IPS-18a (cell line): ENCODE data around the gene FOLR3.

Source experiments
- H3K27ac ChIP-seq: one replicate; pipeline ENCODE4 v1.5.1; 2013; ENCODE audit warnings: low read length
- H3K27me3 ChIP-seq: one replicate; pipeline ENCODE4 v1.6.1; 2013; ENCODE audit warnings: mild to moderate bottlenecking, low read length; ENCODE audit not compliant: control insufficient read depth, insufficient read depth
- H3K36me3 ChIP-seq: one replicate; pipeline ENCODE4 v1.6.1; 2013; ENCODE audit warnings: low read depth, low read length; ENCODE audit not compliant: control insufficient read depth
- H3K4me1 ChIP-seq: one replicate; pipeline ENCODE4 v1.6.1; 2013; ENCODE audit warnings: low read depth, low read length; ENCODE audit not compliant: control insufficient read depth
- H3K4me3 ChIP-seq: one replicate; pipeline ENCODE4 v1.5.1; 2013; ENCODE audit warnings: low read length
- H3K9ac ChIP-seq: one replicate; pipeline ENCODE4 v1.6.1; 2013; ENCODE audit warnings: mild to moderate bottlenecking, low read length, moderate library complexity
- H3K9me3 ChIP-seq: one replicate; pipeline ENCODE4 v1.6.1; 2013; ENCODE audit warnings: low read depth, low read length; ENCODE audit not compliant: control insufficient read depth

Gene FOLR3

DNA sequence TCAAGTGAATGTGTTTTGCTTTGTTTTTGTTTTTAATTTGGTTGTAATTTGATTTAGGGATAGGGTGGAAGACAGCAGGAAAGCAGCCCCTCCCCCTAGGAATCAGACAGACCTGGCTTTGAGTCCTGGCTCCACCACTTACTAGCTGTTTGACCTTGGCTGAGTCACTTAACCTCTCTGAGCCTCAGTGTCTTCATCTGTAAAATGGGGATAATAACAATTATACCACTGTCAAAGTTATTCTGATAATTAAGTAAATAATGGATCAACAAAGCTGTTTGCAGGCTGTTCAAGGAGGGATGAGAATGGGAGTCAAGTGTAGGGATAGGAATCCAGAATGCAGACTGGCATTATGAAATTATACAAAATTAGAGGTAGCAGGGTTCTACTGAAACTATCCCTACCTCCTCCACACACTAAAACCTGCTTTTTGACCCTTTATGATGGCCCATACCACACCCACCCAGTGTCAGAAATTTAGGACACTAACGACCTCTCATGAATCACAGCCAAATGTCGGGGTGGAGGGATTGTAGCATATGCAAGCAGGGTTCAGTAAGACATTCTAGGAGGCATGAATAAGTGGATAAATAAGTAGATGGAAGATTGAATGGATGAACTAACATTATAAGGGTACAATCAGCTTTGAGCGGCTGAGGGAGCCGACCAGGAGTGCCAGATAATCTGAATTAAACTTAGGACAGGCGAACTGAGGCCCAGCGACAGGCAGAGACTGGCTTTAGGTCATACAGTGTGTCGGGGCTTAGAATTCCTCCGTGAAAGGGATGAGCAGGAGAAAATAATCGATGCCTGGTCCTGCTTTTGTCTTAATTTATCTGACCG lies 24.0 kb upstream of the FOLR3 start:
- H3K36me3 ChIP-seq = no peaks in the 10 kb centered on the region
- H3K4me3 ChIP-seq = peak overlapping the region; percentile 83
- peak overlapping the region; percentile 96 for H3K9ac ChIP-seq
- peak overlapping the region; percentile 22 for H3K27ac ChIP-seq
- no peaks in the 10 kb centered on the region for H3K9me3 ChIP-seq
- peaks cover 9% of the 10 kb centered on the region for H3K4me1 ChIP-seq
- peaks cover 26% of the 10 kb centered on the region for H3K27me3 ChIP-seq

DNA sequence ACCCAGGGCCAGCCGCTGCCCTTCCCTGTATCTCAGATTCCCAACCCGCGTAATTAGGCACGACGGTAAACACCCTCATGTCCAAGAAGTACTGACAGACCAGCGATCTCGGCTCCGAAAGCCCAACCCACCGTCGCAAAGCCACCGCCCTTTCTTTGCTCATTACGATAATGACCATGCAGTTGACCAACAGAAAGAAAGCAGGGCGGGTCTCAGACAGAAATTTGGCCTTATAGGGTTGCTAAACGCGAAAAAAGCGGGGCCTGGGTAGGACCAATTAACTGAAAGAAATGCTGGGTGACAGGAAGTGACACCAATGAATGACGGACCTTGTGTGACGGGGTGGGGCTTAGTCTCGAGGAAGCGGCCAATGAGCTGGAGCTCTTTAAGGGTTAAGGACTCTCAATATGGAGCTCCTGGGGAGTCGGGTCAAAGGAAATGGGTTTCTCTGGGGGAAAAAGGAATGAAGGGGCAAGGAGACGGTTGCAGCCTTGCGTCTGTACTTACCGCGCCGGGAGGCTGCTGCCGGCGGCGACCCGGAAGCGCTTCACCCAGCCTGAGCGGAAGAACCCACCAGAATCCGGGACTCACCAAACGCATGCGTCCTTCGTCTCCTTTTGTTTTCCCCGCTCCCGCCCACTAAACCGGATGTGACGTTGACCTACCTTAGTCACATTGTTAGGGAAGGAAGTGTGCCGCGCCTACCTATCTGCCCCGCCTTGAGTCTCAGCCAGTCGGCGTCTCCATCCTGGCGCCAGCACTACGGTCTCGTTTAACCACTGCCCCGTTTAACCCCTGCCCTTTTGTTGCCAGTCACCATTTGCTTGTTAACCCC lies 23.2 kb upstream of the FOLR3 start, which contains the start of gene ANAPC15:
Gene ANAPC15 (minus strand): TSS at position 553 of the 835 bp plus-strand sequence. CDS start 1,419 bp downstream, outside the sequence.
- peaks cover 9% of the 10 kb centered on the region for H3K4me1 ChIP-seq
- peaks cover 33% of the 10 kb centered on the region for H3K27me3 ChIP-seq
- no peaks in the 10 kb centered on the region for H3K9me3 ChIP-seq
- H3K36me3 ChIP-seq = no peaks in the 10 kb centered on the region
- peak within 1 kb of the TSS; percentile 96 for H3K9ac ChIP-seq
- peak within 1 kb of the TSS; percentile 97 for H3K27ac ChIP-seq
- peak within 1 kb of the TSS; percentile 83 for H3K4me3 ChIP-seq

DNA sequence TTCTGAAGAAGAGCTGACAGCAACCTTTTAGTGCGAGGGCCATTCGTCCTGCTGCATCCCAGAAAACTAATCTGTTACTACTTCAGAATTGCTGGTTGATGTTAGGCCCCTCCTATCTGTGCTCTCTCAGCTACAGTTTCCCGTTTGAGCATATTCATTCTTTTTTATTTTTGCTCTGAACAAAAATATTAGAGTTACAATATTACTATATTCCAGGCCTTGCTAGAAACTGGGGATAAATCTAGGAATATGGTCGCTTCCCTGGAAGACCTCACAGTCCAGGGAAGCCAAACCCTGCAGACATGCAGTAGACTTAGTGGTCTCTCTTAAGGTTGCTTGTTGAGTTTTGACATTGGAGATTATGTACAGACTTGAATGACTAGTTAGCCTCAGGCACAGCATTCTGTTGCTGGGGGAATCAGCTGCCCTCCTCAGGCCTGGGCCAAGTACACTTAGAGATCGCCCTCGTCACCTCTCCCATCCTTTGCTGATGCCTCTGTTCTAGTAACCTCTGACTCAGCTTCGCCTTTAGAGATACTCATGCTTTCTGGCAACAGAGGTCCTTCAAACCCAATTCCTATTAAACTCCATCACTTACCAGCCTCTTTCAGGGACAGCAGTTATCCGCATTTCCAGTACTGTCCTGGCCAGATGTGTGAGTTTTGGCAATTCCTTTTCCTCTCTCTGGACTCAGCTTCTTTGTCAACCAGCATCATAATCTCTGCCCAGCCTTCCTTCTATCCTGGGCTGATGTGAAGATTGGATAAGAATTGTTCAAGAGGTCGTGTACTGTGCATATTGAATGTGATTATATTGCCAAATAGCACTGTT lies 22.3 kb upstream of the FOLR3 start:
- Histone ChIP-seq H3K9me3 (no peaks in the 10 kb centered on the region), H3K27me3 (peaks cover 38% of the 10 kb centered on the region), H3K4me1 (peaks cover 9% of the 10 kb centered on the region), H3K9ac (peak overlapping the region; percentile 96), H3K4me3 (peak overlapping the region; percentile 83), H3K36me3 (no peaks in the 10 kb centered on the region), H3K27ac (peak overlapping the region; percentile 97)

DNA sequence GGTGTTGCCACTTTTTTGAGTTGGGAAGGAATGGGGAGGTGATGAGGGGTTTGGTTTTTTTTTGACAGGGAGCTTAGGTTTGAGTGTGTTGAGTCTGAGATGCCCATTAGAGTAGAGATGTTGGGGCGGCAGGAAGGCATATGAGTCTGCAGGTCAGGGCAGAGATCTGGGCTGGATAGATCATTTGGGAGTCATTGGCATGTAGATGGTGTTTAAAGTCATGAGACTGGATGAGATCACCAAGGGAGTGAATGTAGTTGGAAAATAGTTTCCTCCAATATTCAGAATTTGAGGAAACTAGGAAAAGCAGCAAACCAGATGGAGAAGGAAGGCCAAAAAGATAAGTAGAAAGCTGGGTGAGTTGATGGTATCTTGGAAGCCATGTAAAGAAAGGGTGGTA lies 21.0 kb upstream of the FOLR3 start:
- H3K4me3 ChIP-seq = no peak overlapping the region

DNA sequence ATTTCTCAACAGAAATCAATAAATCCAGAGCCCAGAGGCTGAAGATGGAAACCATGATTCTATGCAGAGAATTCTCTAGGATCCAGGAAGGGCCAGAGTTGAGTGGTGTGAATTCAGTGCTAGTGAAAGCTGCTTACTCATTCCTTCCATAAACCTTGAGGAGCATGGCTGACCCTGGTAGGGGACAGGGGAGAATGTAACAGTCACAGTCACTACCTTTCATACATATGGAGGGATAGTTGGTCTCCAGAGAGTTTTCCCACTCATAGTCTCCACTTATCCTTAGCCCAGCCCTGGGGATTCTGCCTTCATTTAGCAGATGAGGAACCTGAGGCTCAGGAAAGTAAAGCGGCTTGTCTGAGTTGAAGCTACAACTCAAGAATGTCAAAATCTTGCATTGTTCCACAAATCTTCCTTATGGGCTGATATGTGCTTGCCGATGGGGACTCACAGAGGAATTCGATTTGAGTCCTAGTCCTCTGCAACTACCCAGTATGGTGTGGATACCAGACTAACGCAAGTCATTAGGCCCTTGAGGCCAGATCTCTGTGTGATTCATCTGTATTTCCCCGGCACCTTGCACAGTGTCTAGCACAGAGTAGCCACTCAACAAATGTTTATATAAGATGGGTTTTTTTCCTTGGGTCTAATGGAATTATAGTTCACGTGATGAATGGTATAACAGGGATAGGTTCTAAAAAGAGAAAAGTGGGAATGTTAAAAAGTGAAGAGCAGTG lies 19.3 kb upstream of the FOLR3 start:
- no peaks in the 10 kb centered on the region for H3K9me3 ChIP-seq
- H3K27me3 ChIP-seq = peaks cover 47% of the 10 kb centered on the region
- H3K27ac ChIP-seq = no peak overlapping the region
- H3K4me1 ChIP-seq = peaks cover 9% of the 10 kb centered on the region
- H3K9ac ChIP-seq = no peak overlapping the region
- no peaks in the 10 kb centered on the region for H3K36me3 ChIP-seq
- H3K4me3 ChIP-seq = no peak overlapping the region

More for the DNA sequence above, 21.0 kb upstream of the FOLR3 start:
- Histone ChIP-seq H3K9ac (no peak overlapping the region), H3K27me3 (peaks cover 47% of the 10 kb centered on the region), H3K36me3 (no peaks in the 10 kb centered on the region), H3K4me1 (peaks cover 9% of the 10 kb centered on the region), H3K27ac (no peak overlapping the region), H3K9me3 (no peaks in the 10 kb centered on the region)

DNA sequence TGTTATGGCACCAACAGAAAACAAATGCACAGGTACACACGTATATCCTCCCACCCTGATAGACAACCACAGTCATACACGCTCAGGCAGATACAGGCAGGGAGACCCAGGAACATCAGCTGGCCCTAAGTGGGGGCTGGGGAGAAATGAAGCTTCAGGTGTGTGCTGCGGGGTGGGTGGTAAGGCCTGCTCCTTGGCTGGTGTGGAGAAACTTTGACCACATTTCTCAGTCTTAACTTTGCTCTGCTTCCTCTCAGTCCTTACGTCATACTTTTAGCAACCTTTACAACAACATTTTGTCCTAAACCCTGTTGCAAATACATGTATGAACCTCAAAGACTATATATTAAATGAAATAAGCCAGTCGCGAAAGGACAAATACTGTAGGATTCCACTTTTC lies 16.3 kb upstream of the FOLR3 start:
- Histone ChIP-seq H3K4me1 (no peaks in the 10 kb centered on the region), H3K9ac (no peak overlapping the region), H3K27ac (no peak overlapping the region), H3K27me3 (peaks cover 49% of the 10 kb centered on the region), H3K9me3 (no peaks in the 10 kb centered on the region), H3K4me3 (no peak overlapping the region), H3K36me3 (no peaks in the 10 kb centered on the region)

DNA sequence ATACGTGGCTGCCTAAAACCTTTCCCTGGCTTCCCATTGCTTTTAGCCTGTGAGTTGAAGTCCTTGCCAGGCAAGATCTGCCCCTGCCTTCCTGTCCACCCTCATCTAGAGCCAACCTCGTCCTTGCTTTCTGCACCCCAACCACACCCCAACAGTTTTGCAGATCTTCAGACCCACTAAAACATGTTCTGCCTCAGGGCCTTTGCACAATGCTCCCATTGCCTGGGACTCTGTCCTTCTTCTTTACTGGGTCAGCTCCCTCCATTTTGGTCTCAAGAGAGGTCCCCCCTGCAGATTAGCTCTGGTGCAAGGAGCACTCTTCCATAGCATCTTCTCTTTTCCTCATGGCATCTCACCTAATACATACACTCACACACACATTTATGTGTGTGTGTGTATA lies 14.6 kb upstream of the FOLR3 start:
- Histone ChIP-seq H3K4me3 (no peak overlapping the region), H3K27me3 (peaks cover 32% of the 10 kb centered on the region), H3K36me3 (no peaks in the 10 kb centered on the region), H3K4me1 (no peaks in the 10 kb centered on the region), H3K9me3 (no peaks in the 10 kb centered on the region), H3K9ac (no peak overlapping the region), H3K27ac (no peak overlapping the region)

DNA sequence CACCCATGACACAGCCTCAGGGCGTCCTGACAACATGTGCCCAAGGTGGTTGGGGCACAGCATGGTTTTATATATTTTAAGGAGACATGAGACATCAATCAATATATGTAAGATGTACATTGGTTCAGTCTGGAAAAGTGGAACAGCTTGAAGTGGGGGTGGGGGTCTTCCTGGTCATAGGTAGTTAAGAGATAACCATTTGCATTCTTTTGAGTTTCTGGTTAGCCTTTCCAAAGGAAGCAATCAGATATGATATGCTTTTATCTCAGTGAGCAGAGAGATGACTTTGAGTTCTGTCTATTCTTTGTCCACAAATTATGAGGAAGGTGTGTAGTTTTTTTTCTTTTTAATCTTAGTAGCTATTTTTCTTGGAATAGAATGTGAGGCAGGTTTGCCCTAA lies 12.9 kb upstream of the FOLR3 start:
- H3K9me3 ChIP-seq = no peaks in the 10 kb centered on the region
- H3K36me3 ChIP-seq = no peaks in the 10 kb centered on the region
- no peaks in the 10 kb centered on the region for H3K4me1 ChIP-seq
- no peak overlapping the region for H3K9ac ChIP-seq
- peaks cover 16% of the 10 kb centered on the region for H3K27me3 ChIP-seq
- H3K27ac ChIP-seq = no peak overlapping the region
- no peak overlapping the region for H3K4me3 ChIP-seq

DNA sequence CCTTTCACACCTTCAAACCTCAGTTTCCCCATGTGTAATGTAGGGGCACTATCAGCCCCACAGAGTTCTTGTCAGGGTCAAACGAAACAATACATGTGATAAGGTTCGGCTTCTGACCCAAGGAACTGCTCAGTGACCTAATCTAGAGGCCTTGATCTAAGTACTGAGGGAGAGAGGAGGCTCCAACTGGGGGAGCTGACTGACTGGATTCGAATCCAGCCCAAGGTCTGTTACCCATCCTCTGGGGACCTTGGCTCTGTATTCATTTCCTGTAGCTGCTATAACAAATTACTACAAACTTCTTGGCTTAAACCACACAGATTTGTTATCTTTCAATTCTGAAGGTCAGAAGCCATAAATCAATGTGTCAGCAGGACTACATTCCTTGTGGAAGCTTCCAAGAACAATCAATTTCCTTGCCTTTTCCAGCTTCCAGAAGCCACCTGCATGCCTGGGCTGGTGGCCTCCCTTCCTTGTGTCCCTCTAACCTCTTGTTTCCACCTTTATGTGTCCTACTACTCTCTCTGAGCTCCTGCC lies 12.3 kb upstream of the FOLR3 start:
- Histone ChIP-seq H3K4me3 (no peak overlapping the region), H3K9ac (no peak overlapping the region), H3K27ac (no peak overlapping the region), H3K4me1 (no peaks in the 10 kb centered on the region), H3K27me3 (peaks cover 14% of the 10 kb centered on the region), H3K36me3 (no peaks in the 10 kb centered on the region), H3K9me3 (no peaks in the 10 kb centered on the region)

DNA sequence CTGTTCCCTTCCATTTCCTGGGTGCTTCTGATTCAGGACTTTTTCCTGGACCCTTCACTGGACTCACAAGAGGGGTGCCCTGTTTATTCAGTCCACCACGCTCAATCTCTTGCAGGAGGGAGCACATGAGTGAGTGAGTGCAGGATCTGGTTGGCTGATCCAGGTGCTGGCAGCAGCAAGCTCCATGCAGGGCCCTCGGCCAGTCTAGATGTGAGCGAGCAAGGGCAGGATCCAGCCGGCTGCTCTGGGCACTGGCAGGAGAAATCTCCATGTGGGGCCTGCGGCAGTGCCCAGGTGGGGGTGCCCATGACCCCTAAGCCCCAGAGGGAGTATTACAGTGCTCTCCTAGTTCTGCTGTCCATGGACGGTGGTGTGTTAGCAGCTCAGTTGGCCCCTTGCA lies 11.5 kb upstream of the FOLR3 start:
- Histone ChIP-seq H3K9me3 (peaks cover 6% of the 10 kb centered on the region), H3K9ac (no peak overlapping the region), H3K36me3 (no peaks in the 10 kb centered on the region), H3K4me3 (no peak overlapping the region), H3K4me1 (no peaks in the 10 kb centered on the region), H3K27ac (no peak overlapping the region), H3K27me3 (peaks cover 5% of the 10 kb centered on the region)
